ENCODE measurements around the gene OARD1. TPM values are rescaled to one million over a fixed set of nuclear protein-coding genes. Genes with fewer than 3 reads are reported as not detected.

OARD1 gene
- total RNA-seq, 4 donors from 2014 or later, result 8.6 to 30.0 (median 16.1) TPM

- DNase-seq, result no peak
- Histone ChIP-seq H3K4me3 (no peak overlapping the region), H3K27ac (no peak overlapping the region), H3K9me3 (no peaks in the 10 kb centered on the region), H3K27me3 (no peaks in the 10 kb centered on the region), H3K36me3 (no peaks in the 10 kb centered on the region), H3K4me1 (peaks cover 4 to 44% (median 5%) of the 10 kb centered on the region in 3 donors)
- TF ChIP-seq POLR2A (IDR thresholded peaks at IDR 0.05) (no peak), CTCF (IDR thresholded peaks at IDR 0.05) (no peak)
- WGBS, 2 donors, result 47 to 67% methylated on average over 4 to 6 of the region's 6 CpGs
- intact Hi-C loops (cut with DNase I), result no loop called here
Observed at GRCh38 chr6:41040101-41040939, 31.8 kb downstream of the OARD1 start.

DNA sequence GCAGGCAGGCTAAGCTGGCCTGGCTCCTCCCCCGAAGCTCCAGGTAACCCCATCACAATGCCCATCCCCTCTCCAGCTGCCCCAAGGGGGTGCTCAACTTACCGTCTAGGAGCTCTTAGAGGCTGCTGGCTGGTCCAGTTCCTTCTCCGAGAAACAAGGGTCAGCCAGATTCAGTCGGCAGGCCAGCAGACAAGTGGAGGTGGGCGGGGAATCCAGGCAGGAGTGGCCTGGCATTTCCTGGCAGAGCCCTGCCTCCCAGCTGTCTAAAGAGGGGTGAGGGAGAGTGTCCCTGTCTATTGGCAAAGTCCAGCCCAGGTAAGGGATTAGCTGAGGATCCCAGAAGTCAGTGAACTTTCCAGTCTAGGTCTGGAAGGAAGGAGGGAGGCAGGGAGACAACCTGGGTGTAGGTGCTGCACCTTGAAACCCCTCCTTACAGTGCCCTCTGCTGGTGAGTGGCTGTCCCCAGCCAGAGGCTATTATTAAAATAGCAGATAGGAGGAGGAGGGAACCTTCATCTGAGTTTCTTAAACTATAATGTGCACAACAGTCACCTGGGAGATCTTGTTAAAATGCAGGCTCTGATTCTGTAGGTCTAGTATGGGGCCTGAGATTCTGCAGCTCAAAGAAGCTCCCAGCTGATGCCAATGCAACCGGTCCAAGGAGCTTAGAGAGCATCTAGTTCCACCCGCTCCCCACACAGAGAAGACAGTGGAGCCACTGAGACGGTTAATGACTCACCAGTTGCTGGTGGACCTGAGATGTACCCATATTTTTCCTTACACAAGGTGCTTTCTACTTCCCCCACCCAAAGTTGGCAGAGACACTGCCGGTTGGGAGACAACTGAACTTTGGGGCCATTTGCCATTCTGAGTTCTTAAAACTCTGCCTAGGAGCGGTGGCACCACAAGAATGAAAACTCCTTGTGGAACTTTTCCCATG, 32.8 kb downstream of the OARD1 start, which contains the start of gene UNC5CL:
Gene UNC5CL, minus strand, starts transcription at position 162 of the 939 bp plus-strand sequence. CDS start 4,147 bp downstream, outside the sequence.
- intact Hi-C loops (cut with DNase I), result no loop called here
- TF ChIP-seq CTCF (IDR thresholded peaks at IDR 0.05), result peak; percentile 58 to 84 (median 69)
- no peak for TF ChIP-seq POLR2A (IDR thresholded peaks at IDR 0.05)
- no peaks in the 10 kb centered on the region for H3K9me3 ChIP-seq
- DNase-seq, result no peak
- WGBS, 2 donors, result 59 to 80% methylated on average over 1 to 8 of the region's 10 CpGs
- H3K4me3 ChIP-seq, result no peak within 1 kb of the TSS
- no peaks in the 10 kb centered on the region for H3K36me3 ChIP-seq
- no peaks in the 10 kb centered on the region for H3K27me3 ChIP-seq
- H3K27ac ChIP-seq, result no peak within 1 kb of the TSS
- H3K4me1 ChIP-seq, result peaks cover 4 to 44% (median 5%) of the 10 kb centered on the region in 3 donors

DNA sequence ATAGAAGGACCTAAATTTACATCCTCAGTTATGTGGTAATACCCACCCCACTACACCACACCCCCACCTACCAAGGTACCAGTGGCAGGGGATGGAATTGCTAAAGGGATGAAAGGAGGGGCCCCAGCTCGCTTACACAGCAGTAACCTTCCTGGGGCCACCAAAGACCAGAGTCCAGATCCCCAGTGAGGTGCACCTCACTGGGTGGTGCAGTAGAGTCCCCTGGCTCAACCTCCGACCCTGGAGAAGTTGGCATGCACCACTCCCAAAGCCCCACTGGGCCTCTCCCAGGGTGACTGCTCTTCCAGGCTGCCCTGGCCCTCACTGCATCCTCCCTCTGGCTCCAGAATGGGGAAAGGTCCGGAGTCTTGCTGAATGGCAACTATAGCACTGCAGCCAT, 34.0 kb downstream of the OARD1 start:
- no peaks in the 10 kb centered on the region for H3K27me3 ChIP-seq
- peaks cover 4 to 44% (median 5%) of the 10 kb centered on the region in 3 donors for H3K4me1 ChIP-seq
- H3K27ac ChIP-seq, result no peak overlapping the region
- no peaks in the 10 kb centered on the region for H3K9me3 ChIP-seq
- WGBS, 2 donors, result 77 to 90% methylated on average over 2 to 3 of the region's 3 CpGs
- DNase-seq, result no peak
- no peaks in the 10 kb centered on the region for H3K36me3 ChIP-seq
- intact Hi-C loops (cut with DNase I), result no loop called here
- TF ChIP-seq POLR2A (IDR thresholded peaks at IDR 0.05) (no peak), CTCF (IDR thresholded peaks at IDR 0.05) (no peak)
- H3K4me3 ChIP-seq, result no peak overlapping the region

DNA sequence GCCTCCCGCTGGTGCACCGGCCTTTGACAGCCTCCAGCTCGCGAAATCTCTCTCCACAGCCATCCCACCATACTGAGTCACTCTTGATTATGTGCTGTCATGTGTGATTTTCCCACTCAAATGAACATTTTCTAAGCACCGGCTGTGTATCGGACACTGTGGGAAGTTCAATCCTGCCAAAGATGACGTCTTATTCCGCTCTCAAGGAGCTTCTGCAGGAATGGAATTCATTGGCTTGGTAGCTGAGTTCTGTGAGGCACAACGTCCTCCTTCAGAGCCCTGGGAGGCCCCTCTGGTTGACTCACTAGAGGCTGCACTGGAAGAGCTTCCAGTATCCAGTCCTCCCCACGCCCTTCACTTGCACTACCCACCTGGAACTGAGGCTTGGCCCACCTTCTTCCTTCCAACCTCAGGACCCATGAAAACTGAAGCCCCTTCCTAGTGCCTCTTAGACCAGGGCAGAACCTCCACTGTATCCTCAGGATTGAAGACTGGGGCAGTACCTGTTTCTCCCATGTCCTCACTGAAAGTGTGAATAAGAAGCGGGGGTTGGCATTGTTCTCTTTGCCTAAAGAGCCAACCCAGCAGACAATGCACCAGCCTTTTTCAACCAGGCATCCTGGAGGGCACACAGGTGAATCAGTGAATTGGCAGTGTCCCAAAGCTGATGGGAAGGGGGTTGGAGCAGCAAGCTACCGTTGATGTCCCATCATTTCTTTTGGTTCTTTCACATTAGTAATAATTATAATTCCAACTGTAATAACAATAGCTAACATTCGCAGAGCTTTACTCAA, 34.9 kb downstream of the OARD1 start:
- WGBS, 2 donors, result 39 to 54% methylated on average over 12 to 13 of the region's 13 CpGs
- H3K27ac ChIP-seq, result peak overlapping the region in 3 of 4 donors; percentile 42 to 64 (median 57)
- no peak for DNase-seq
- no peaks in the 10 kb centered on the region for H3K27me3 ChIP-seq
- H3K4me3 ChIP-seq, result no peak overlapping the region
- peaks cover 4 to 44% (median 5%) of the 10 kb centered on the region in 3 donors for H3K4me1 ChIP-seq
- TF ChIP-seq POLR2A (IDR thresholded peaks at IDR 0.05), result no peak
- TF ChIP-seq CTCF (IDR thresholded peaks at IDR 0.05), result peak in 1 of 6 experiments; percentile 10
- intact Hi-C loops (cut with DNase I), result no loop called here
- H3K9me3 ChIP-seq, result no peaks in the 10 kb centered on the region
- H3K36me3 ChIP-seq, result no peaks in the 10 kb centered on the region

Measured in esophagus squamous epithelium (tissue), 5 donors.